GM21423 (cell line): Measurements from ENCODE around the gene PPP3R1.

Source experiments
- ATAC-seq: cut with Tn5 transposase; IDR thresholded peaks from one replicate; pipeline ENCODE4 v1.9.1; 2021; ENCODE audit warnings: mild to moderate bottlenecking, moderate library complexity; ENCODE audit not compliant: unreplicated experiment

Gene PPP3R1

GRCh38 chr2:68236103-68236734 lies 16.1 kb downstream of the PPP3R1 start:
- ATAC-seq: no peak

GRCh38 chr2:68235090-68235489 lies 17.2 kb downstream of the PPP3R1 start:
- ATAC-seq: no peak

GRCh38 chr2:68234405-68234804 lies 17.9 kb downstream of the PPP3R1 start:
- ATAC-seq: no peak

- no peak for ATAC-seq
Measured at GRCh38 chr2:68231061-68231372, 21.3 kb downstream of the PPP3R1 start.

GRCh38 chr2:68230241-68231060 lies 21.9 kb downstream of the PPP3R1 start:
- no peak for ATAC-seq

GRCh38 chr2:68226794-68227193 lies 25.5 kb downstream of the PPP3R1 start:
- ATAC-seq: no peak

GRCh38 chr2:68225119-68225632 lies 27.2 kb downstream of the PPP3R1 start:
- peak; percentile 76 for ATAC-seq

GRCh38 chr2:68223419-68223818 lies 28.9 kb downstream of the PPP3R1 start:
- ATAC-seq: no peak

GRCh38 chr2:68222287-68222686 lies 30.0 kb downstream of the PPP3R1 start:
- no peak for ATAC-seq

- no peak for ATAC-seq
Measured at GRCh38 chr2:68218343-68218901, 33.9 kb downstream of the PPP3R1 start.

- no peak for ATAC-seq
Measured at GRCh38 chr2:68217729-68218128, 34.6 kb downstream of the PPP3R1 start.

- ATAC-seq: no peak
Measured at GRCh38 chr2:68216454-68217310, 35.6 kb downstream of the PPP3R1 start.

- ATAC-seq: peak; percentile 74
Measured at GRCh38 chr2:68214381-68214780, 38.0 kb downstream of the PPP3R1 start.

- no peak for ATAC-seq
Measured at GRCh38 chr2:68206793-68207192, 45.5 kb downstream of the PPP3R1 start.

- peak; percentile 87 for ATAC-seq
Measured at GRCh38 chr2:68203587-68203986, 48.7 kb downstream of the PPP3R1 start.

- ATAC-seq: no peak
Measured at GRCh38 chr2:68200157-68200787, 52.1 kb downstream of the PPP3R1 start.

GRCh38 chr2:68196120-68196716 lies 56.1 kb downstream of the PPP3R1 start:
- ATAC-seq: no peak

- no peak for ATAC-seq
Measured at GRCh38 chr2:68195096-68195495, 57.2 kb downstream of the PPP3R1 start.

- no peak for ATAC-seq
Measured at GRCh38 chr2:68193787-68194372, 58.5 kb downstream of the PPP3R1 start.

- no peak for ATAC-seq
Measured at GRCh38 chr2:68193144-68193543, 59.2 kb downstream of the PPP3R1 start.
